ENCODE data around the gene SMIM41.

SMIM41 gene

DNA sequence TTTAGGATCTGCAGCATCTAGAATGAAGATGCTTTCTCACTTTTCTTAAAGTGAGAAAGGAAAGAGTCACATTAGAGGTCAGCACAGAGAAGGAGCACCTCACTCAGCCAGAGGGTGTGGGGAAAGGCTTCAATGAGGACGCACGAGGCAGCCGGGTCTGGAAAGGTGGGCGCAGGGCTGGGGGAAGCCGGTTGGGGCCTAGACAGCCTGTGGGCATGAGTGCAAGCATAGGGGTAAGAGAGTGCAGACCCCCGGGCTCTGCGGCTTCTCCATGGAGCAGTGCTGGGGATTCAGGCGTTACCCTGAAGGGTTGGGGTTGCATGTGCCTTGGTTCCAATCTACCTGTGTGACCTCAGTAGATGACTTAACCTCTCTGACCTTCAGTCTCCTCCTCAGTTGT is 62.4 kb downstream of the SMIM41 start:
- Histone ChIP-seq H3K4me1 (peaks cover 5% of the 10 kb centered on the region; the same call in 1 of the 2 replicates), H3K36me3 (no peaks in the 10 kb centered on the region), H3K9me3 (no peaks in the 10 kb centered on the region), H3K4me3 (ENCODE audit: low read depth, low read length) (no peak overlapping the region), H3K27me3 (no peaks in the 10 kb centered on the region)
- no peak for DNase-seq
- TF ChIP-seq, protein P1, sequence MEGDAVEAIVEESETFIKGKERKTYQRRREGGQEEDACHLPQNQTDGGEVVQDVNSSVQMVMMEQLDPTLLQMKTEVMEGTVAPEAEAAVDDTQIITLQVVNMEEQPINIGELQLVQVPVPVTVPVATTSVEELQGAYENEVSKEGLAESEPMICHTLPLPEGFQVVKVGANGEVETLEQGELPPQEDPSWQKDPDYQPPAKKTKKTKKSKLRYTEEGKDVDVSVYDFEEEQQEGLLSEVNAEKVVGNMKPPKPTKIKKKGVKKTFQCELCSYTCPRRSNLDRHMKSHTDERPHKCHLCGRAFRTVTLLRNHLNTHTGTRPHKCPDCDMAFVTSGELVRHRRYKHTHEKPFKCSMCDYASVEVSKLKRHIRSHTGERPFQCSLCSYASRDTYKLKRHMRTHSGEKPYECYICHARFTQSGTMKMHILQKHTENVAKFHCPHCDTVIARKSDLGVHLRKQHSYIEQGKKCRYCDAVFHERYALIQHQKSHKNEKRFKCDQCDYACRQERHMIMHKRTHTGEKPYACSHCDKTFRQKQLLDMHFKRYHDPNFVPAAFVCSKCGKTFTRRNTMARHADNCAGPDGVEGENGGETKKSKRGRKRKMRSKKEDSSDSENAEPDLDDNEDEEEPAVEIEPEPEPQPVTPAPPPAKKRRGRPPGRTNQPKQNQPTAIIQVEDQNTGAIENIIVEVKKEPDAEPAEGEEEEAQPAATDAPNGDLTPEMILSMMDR (IDR thresholded peaks at IDR 0.05; ENCODE audit: low read depth, low read length): no peak

DNA sequence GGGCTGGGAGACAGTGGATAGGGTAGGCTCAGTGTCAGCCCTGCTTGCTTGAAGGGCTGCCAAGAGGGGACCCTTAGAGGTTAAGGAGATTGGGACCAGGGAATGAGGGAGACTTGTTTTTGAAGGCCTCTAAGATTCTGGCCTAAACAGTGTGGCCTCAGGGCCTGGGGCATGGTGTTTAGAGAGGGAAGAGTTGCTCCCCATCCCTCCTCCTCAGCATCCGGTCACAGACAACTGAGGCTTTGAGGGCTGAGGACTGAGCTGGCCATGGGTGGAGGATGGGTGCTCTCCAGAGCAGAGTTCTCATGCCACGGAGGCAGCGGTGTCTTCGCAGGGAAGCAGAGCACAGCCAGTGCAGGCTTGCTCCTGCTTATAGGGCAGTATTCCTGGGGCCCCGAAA is 62.9 kb downstream of the SMIM41 start:
- Histone ChIP-seq H3K9me3 (no peaks in the 10 kb centered on the region), H3K36me3 (no peaks in the 10 kb centered on the region), H3K4me3 (ENCODE audit: low read depth, low read length) (no peak overlapping the region), H3K4me1 (peaks cover 5% of the 10 kb centered on the region; the same call in 1 of the 2 replicates), H3K27me3 (no peaks in the 10 kb centered on the region)
- no peak for DNase-seq
- TF ChIP-seq, protein P1 (IDR thresholded peaks at IDR 0.05; ENCODE audit: low read depth, low read length): no peak

DNA sequence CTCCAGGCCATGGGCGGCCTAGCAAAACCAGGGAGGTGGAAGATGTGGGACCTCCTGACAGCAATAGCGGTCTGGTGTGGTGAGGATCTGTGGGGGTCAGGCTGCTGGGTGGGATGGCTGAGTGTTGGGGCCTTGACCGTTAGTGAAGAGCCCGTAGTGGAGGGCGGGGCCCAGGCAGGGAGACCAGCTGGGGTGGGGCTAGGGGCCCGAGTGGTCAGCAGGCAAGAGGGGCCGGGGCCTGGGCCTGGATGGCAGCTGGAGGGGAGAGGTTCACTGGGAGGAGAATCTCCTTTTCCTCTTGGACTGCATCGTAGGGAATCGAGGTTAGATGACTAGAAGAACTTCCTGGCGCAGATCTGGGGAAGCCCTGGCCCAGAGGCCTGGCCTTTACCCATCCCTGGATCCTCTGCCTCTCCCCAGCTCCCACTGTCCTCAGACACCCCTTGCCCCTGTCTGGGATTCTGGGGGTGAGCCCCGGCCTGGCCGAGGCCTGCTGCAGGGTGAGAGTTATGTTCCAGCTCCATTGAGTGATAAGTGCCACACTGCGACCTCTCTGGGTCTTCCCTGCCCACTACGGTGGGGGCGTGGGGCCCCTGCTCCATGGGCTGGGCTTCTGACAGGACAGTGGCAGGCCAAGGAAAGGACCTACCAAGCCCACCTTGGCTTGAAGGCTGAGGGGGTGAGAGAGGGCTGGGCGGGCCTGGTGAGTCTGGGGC is 65.2 kb downstream of the SMIM41 start:
- Histone ChIP-seq H3K4me3 (ENCODE audit: low read depth, low read length) (no peak overlapping the region), H3K9me3 (no peaks in the 10 kb centered on the region), H3K36me3 (no peaks in the 10 kb centered on the region), H3K27me3 (no peaks in the 10 kb centered on the region), H3K4me1 (peaks cover 6% of the 10 kb centered on the region)
- TF ChIP-seq, protein P1 (IDR thresholded peaks at IDR 0.05; ENCODE audit: low read depth, low read length): no peak
- no peak for DNase-seq

DNA sequence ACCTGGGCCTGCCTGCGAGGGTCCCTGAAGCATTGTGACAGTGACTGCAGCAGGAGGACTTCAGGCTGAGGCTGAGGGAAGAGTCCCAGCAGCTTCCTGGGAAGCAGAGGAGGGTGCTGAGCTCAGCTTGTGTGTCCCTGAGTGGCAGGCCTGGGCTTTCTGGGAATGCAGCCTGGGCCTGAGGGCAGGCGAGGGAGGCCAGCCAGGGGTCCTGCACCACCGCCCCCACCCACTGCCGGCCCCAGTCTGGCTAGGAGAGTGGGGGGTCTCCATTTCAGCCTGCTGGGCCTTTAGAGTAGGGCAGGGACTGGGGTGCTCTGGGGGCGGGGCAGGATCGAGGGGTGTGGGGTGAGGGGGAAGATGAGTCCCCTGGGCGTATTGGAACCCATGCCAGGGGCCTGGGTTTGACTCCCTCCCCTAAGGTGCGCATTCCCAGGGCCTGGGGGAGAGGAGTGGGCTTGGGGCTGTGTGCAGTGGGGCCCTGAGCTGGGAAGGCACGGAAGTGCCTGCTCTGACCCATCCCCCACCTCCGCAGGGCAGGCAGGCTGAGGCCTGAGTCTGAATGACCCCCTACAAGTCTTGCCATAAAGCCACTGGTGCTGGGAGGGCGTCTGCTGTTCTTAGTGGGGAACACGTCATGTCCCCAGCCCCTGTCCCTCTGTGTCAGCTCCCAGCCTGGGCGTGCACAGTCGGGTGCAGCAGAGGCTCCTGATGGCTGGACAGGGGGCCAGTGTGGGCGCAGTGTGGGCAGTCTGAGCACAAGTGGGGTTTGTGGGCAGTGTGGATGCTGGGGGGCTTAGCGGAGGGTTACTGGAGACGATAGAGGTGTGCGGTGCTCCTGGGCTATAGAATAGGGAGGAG is 66.0 kb downstream of the SMIM41 start:
- Histone ChIP-seq H3K9me3 (no peaks in the 10 kb centered on the region), H3K27me3 (no peaks in the 10 kb centered on the region), H3K36me3 (no peaks in the 10 kb centered on the region), H3K4me3 (ENCODE audit: low read depth, low read length) (no peak overlapping the region), H3K4me1 (peaks cover 7% of the 10 kb centered on the region)
- DNase-seq: no peak
- TF ChIP-seq, protein P1 (IDR thresholded peaks at IDR 0.05; ENCODE audit: low read depth, low read length): no peak

DNA sequence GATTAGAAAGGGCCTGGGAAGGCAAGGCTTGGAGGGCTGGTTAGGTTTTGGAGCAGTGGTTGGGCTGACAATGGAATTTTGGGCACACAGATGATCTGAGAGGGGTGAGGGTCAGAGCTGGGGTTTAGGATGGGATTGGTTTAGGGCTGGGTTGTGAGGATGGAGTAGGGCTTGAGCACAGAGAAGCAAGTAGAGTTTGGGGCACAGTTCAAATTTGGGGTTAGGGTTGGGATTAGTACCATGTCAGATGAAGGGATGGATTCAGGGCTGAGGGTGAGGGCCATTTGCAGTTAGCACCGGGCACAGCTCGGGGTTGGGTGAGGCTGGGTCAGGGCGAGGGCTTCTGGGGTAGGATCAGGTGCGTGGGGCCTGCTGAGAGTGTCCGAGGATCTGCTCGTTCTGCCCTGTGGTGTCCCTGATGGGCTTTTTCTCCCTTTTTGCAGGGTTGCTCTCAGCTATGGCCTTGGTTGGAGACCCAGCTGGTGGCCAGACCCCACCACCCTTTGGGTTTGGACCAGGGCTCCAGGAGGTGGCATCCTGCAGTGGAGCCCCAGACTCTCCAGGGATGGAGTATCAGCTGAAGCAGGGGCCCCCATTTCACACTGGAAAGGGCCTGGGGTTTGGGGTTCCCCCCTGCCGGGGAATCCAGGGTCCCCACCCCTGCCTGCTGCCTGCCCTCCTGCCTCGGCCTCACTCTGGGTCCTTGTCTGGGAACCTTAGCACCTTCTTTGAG is 66.8 kb downstream of the SMIM41 start:
- DNase-seq: no peak
- no peaks in the 10 kb centered on the region for H3K27me3 ChIP-seq
- peaks cover 7% of the 10 kb centered on the region for H3K4me1 ChIP-seq
- no peaks in the 10 kb centered on the region for H3K36me3 ChIP-seq
- H3K9me3 ChIP-seq: no peaks in the 10 kb centered on the region
- TF ChIP-seq, protein P1 (IDR thresholded peaks at IDR 0.05; ENCODE audit: low read depth, low read length): no peak
- no peak overlapping the region for H3K4me3 ChIP-seq (ENCODE audit: low read depth, low read length)
